Amygdala (tissue), 56 donors: Measurements from ENCODE around the gene HOXA7.
A peak's percentile ranks its signal among the peaks of the same experiment; 100 is the strongest.

Experiments
- DNase-seq, 56 donors: peaks; one replicate each; lab custom pipeline; 2025; lab: John Stamatoyannopoulos, UW

Gene HOXA7

DNA sequence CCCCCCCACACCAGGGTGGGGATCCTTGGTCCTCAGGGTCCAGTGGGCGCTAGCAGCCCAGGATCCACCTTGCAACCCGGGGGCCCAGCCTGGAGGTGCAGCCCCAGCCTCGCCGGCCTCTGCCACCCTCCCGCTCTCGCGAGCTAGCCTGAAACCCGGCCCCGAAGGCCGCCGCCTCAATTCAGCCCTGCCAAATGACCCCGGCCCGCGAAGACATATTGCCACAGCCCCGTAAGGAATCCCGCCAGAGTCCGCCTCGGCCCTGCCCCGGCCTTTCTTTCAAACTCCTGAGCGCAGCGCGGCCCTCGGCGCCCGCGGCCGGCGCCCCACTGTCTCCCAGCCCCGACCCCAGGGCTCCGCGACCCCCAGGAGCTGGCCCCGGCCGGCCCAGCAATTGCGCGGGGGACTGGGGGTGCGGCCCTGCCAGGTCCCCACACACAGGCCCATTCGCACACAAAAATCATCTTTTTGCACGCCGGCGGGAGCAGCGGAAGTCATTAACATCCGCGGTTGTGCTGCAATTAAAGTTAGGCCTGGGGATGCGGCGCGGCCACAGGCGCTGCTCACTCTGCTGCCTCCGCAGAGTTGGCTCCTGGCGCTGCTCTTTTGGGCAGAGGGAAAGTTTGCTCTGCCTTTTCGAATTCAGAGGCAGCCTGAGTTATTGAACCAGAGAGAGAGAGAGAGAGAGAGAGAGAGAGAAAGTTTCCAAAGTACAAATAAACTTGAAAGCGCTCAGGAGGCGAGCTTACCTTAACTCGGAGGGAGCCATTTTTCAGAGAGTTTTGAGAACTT, 16.9 kb downstream of the HOXA7 start:
- no peak for DNase-seq

DNA sequence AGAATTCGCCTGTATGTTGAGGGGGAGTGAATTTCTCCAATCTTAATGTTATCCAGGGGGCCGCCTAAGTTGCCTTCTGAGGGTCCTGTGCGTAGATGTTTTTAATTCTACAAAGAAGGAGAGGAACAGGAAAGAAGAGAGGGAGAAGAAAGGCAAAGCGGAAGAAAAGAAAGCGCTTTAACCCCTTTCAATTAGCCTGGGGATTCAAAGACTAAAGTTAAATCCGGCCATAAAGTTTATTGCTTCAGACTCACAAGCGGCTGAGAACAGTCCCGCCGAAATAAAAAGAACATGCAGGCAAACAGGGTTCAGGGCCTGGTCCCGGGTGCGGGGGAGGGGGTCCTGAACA, 17.5 kb downstream of the HOXA7 start:
- no peak for DNase-seq

DNA sequence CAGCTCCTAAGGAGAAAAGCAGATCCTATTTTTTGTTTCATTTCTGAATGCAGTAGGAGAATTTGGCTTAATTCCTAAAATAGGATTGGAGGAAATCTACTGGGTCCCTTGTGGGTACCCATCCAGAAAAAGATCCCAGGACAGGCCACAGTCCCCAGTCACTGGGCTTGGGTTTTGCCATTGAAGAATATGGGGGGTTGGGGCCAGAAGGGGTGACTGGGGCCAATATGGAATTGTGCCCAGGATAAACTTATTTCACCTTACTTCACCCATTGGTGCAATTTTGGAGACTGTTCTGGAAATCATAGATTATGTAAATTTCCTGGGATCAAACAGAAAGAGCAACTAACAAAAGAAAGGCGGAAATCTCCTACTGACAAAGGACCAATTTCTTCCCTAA, 18.0 kb downstream of the HOXA7 start:
- DNase-seq = no peak

DNA sequence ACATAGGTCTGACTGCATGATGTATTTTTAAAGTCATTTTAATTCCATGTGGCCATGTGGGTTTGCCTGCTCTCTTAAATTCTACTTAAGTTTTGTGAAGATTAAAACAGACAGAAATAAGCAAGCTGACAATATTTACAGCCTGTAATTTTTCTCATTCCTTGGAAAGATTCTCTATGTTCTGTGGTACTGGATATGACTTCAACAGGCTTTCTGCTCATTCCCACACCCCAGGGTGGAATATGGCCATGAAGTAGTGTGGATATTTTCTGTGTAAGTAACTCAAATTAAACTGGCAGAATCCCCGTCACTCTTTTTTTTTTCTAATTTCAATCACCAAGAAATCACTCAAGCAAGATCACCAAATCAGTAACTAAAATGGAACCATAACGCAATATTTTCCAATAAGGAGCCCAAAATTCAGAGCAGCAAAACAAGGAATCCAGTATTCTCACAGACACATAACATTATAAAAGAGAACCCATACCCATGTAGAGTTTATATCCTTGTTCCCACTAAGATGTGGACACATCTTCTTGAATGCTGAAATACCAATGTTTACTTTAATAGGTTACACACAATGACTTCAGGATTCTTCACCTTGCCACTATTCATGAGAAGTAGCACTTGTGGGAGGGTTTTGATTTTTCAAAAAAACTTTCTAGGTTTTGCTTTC, 18.7 kb downstream of the HOXA7 start:
- no peak for DNase-seq

DNA sequence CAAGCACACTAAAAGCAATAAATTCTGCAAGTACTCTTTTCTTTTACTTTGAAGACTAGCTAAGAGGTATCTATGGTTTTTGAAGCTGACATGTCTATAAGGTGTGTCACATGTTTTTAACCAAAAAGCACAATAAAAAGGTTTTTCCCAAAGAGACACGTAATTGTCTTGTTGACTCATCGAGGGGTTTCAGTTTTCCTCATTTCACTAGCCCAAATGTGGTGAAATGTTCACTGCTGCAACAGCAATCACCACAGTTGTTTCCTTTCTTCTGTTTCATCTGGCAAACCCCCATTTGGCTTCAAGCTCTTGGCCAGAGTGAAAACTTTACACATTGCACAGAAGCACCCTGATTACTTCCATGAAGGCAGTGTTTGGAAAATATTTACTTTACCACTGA, 22.1 kb downstream of the HOXA7 start:
- DNase-seq = no peak

DNA sequence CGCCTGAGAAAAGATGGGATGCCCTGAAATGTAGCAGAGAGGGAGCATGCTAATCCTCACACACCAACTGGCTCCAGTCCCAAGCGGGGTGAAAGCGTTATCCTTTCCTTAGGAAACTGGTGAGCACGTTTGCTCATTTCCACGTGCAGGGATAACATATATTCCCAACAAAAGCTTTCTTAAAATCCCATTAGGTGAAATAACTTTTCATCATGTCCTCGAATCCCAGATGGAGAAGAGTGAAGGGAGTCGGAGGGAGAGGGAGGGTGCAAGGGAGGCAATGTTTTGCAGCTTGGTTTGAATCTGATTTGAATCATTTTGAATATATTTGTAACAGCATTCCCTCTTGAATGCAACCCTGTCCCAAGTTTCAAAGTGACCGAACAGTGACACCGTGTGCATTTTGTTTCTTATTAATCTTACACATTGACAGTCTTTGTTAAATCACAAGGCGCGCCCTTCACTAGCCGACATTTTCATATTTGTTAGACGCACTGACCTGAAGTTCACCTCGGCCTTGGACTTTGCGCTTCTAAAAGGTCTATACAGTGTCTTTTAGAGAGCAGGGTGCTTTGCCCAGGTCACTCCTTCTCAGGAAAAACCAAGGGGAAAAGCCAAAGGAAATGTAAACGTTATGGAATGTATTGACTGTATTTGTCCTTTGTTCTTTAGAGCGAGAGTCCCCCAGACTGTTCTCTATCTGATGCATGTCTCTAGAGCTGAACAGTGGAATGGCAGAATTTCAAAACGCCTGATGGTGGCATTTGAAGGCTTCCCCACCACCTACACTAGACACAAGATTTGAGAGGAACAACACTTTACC, 22.9 kb downstream of the HOXA7 start:
- no peak for DNase-seq

DNA sequence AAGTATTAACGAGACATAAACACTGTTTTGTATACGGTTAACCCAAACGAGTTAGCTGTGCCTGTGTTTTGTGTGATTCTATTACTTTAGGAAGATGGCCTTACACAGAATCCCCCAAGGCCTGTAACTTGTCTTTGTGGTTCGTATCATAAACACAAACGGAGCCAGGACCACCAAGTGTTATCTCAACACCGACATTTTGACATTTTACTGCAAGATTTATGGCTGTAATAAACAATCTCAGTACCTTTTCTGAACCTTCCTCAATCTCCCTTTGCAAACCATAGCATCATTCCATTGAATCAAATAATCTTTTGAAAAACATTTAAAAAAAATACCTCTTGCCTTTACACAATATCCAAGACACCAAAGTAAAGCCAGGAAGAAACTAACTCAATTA, 23.5 kb downstream of the HOXA7 start:
- no peak for DNase-seq

DNA sequence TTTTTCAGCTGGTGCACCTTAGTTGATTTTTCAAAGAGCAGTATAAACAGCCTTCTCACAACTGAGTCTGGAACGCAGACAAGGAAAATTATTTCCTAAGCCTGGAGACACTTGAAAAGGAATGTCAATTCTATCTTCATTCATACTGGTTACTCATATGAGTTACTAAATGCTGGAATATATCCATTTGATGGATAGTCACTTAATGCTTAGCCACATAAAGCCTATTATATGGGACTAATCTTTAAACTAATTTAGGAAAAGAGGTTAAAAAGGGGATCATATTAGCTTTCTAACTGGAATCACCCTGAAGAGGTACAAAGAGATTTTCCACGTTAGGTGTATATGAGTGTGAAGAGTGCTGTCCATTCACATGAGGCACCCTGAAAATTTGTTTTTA, 24.3 kb downstream of the HOXA7 start:
- no peak for DNase-seq

DNA sequence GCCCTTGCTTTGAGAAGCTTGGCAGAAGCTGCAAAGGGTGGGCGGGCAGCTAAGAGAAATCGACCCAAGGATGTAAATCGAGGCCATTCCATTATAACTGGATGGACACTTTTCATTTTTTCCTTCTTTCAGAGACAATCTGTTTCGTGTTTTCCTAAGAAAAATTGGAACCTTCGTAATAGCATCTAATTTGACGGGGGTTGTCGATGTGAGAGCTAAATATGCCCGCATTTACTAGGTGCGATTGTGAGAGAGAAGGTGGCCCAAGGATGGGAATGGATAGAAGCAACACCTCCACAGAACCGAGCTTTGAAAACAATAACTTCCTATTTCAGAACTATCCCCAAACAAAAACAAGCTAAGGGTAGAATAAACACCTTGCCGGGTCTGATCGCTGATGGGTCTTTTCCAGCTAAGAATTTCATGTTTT, 25.1 kb downstream of the HOXA7 start:
- no peak for DNase-seq

DNA sequence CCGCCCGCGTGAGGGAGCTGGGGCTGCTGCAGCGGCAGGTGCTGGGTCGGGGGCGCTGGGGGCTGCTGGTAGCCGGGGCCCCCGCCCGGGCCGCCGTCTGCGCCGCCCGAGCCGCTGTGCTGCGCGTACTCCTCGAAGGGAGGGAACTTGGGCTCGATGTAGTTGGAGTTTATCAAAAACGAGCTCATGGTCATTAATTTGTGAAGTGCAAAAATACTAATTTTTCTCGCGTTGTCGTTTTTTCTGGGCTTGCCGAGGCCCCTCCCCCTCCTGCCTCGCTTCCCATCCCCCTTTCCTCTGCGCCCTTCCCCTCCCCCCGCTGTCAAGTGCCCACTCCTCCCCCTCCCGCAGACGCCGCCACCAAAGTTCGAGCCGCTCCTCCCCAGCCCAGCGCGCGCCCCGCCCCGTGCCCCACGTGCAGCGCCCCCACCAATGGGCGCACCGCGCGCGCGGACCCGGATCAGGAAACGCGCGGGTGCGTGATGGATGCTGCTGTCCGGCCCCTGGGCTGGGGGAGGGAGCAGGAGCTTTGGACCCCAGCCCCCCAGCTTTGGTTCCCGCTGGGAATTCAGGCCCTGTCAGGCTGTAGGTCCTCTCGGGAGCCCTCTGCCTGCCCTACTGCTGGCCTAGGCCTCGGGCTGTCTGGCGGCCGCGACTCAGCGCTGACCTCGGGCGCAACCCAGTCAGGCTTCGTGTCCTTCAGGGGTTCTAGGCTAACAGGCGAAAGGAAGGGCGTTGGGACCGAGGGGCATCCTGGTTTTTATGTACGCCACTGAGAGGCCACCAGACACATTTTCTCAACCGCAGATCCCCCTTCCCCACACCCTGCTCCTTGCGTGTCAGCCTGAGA, 25.7 kb downstream of the HOXA7 start, which contains the start of gene HOXA4:
TSS of gene HOXA4 (minus strand) at position 218 of the 850 bp plus-strand sequence. CDS start at position 194, 24 bp downstream.
- DNase-seq = peak in 8 of 56 donors; percentile 4 to 23 (median 6)

DNA sequence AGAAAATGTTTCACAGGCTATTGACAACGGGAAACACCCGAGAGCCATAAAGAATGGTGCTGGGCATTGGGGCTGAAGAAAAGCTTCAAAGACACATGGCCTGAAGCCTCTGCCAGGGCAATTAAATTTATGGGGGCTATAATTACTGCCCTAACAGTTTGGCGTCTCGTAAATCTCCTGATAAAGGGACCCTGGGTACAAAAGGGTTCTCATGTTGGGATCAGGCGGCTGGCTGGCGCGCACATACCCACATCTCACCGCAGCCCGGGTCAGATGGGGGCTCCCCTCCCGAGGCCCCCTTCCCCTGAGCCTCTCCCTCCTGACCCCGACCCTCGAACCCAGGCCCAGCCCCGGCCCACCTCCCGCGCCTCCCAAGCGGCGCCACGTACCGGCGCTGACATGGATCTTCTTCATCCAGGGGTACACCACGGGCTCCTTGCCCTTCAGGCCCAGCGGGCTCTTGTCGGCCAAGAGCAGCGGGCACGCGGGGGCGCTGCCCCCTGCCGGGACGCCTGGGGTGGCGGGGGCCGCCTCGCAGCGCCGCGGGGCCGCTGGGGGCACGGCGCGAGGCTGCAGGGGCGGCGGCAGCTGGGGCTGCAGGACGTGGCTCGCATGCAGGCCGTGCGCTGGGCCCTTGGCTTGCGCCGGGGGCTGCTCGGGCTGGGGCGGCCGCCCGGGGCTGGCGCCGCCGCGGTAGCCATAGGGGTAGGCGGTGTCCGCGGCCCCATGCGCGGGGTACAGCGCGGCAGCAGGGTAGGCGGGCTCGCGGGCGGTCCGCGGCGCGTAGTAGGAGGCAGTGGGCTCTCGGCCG, 26.5 kb downstream of the HOXA7 start:
- DNase-seq = no peak

DNA sequence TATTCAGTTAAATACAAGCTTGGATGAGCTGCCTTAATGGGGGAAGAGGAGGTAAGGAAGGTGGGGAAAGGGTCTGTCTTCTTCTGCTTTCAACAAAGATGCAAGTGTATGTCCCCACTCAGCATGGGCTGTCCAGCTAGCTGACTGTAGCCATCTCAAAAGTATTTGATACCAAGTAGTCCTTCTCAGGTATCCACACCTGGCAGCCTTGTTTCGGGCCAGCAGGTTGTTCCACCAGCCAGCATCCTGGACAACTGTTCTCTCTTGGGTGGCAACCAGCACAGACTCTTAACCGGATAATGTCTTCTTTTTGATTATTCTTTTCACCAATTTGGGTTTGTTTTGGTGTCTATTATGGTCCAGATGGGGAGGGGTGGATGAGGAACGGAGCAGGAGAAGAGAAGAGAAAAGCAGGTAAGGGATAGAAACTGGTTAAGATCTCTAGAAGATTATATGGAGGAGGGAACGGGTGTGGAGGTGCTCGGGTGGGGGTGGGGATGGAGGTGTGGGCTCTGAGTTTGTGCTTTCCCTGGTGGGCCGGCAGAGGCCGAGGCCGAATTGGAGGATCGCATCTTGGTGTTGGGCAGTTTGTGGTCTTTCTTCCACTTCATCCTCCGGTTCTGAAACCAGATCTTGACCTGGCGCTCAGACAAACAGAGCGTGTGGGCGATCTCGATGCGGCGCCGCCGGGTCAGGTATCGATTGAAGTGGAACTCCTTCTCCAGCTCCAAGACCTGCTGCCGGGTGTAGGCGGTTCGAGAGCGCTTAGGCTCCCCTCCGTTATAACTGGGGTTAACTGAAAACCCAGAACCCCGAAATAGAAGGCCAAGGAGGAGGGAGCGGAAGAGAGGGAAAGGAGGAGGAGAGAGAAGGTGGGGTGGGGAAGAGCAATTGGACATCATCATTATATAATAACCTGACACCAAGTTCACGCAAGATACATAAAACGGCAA, 27.4 kb downstream of the HOXA7 start:
- no peak for DNase-seq

DNA sequence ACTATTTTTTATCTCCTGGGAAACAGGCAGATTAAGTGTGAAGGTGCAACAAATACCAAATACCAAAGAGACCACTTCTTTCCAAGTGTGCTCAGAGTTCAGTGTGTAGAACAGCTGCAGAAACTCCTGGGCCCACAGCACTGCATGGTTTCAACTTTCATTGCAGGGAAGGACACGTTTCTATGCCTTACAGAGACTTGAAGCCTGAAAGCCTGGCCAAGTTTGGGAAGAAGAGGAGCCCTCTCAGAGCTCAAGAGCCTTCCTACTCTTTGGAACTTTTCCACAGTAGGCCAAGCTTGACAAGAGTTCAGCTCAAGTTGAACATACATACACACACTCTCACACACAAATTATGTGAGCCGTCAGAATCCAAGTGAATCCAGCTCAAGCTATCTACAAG, 28.4 kb downstream of the HOXA7 start:
- no peak for DNase-seq

DNA sequence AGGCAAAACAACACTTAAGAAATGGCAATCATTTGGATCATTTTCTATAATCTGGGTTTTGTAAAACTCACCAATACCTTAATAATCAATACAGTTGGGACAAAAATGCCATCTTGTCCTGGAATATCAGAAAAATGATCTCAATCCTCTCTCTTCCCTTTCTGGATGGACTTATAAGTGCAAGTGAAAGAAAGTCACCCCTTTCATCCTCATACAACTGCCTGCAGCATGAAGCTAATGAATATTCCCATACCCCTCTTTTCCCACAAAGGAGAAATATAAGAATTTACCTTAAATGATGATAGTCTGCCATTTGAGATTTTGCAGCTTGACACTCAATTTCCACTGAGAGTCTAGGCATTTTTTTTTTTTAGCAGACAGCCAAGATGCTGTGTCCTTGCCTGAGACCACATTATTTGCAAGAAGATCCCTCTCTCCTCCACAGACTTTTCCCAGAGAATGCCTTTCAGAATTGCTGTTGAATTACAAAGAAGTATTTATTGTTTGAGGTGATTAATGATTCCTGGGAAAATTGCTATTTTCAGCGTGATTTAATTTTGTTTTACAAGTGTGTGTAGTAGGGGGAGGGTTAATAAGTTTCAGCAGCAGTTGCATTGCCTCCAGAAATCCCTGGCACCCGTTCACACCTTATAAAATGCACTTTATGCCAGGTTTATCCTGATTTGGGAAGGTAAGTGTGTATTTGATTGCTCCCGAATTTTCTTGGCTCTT, 29.7 kb downstream of the HOXA7 start:
- DNase-seq = no peak

DNA sequence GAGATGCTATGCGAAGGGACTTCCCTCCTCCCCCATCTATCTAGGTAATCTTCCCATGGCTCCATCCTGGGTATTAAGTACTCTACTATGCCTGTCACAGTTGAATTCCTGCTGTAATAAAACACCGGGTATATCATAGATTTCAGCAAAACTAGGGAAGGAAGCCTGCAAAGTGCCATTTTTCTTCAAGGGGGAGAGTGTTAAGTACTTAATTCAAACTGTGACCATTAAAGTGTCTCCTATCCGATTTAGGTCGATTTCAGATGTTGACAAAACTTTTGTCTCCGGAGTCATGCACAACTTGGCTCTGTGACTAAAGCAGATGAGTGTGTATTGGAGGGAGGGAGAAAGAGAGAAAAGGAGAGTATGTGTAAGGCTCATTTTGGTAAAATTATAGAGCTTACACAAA, 30.5 kb downstream of the HOXA7 start:
- no peak for DNase-seq

DNA sequence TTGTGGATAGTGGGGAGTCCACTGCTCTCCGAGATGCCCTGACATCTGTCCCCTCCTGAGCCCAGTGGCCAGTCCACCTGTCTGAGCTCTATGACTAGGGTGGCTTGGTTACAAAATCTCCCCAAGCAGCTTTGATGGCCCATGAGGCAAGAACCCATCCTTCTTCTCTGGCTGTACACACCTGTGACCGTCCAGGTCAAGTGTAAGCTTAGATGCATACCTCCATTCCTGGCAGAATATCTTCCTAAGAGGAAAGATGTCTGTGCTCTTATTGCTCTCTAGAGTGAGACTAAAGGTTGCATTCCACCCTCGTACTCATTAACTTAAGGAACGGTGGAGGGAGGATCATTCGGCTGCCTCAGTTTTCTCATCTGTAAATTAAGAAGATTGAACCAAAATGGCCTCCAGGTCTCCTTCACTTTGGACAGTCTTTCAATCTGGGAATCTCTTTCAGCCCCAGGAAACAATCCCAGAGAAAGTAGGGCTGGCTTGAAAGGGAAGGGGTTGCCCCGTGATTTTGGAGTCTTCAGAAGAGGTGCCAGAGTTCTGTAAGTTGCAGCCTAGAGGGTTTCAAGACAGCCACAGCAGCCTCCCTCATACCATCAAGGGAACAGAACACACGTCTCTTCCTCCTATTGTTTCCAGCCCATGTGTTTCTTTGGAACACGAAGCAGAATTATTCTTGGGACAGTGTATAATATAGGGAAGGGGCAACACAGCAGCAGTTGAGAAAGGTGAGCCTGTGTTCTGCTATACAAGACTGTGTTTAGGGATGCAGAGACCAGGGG, 31.4 kb downstream of the HOXA7 start:
- DNase-seq = no peak
